ENCODE measurements around the gene INSC.

Gene INSC

GRCh38 chr11:15196704-15197103, 82.0 kb downstream of the INSC start:
- DNase-seq (no peak), ATAC-seq (no peak)
- H3K4me3 Mint-ChIP-seq, result no peak overlapping the region
- peaks cover 2% of the 10 kb centered on the region for H3K27me3 Mint-ChIP-seq
- H3K36me3 Mint-ChIP-seq (ENCODE audit: low read depth), result no peaks in the 10 kb centered on the region
- no peak overlapping the region for H3K27ac Mint-ChIP-seq
- H3K4me1 Mint-ChIP-seq, result no peaks in the 10 kb centered on the region
- no peaks in the 10 kb centered on the region for H3K9me3 Mint-ChIP-seq

DNA sequence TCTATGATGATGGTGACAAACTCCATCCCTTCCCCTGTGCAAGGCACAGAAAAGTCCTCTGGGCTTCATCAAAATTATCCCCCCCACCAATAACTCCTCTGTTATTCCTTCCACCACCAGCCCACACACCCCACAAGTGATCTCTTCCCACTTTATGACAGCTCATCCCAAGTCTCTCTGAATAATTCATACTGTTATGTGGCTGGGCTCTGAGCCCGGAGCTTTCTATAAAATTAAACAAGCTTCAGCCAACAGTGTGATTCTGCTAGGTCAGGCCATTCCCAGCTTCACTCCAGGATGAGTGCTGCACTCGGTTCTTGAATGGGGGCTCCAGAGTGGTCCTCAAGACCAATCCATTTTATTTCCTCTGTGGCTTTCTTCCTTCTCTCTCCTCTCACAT, 83.0 kb downstream of the INSC start:
- Mint-ChIP-seq H3K4me1 (no peaks in the 10 kb centered on the region), H3K27ac (no peak overlapping the region), H3K4me3 (no peak overlapping the region), H3K27me3 (peaks cover 2% of the 10 kb centered on the region), H3K9me3 (no peaks in the 10 kb centered on the region), H3K36me3 (ENCODE audit: low read depth) (no peaks in the 10 kb centered on the region)
- DNase-seq, result no peak
- ATAC-seq, result no peak

DNA sequence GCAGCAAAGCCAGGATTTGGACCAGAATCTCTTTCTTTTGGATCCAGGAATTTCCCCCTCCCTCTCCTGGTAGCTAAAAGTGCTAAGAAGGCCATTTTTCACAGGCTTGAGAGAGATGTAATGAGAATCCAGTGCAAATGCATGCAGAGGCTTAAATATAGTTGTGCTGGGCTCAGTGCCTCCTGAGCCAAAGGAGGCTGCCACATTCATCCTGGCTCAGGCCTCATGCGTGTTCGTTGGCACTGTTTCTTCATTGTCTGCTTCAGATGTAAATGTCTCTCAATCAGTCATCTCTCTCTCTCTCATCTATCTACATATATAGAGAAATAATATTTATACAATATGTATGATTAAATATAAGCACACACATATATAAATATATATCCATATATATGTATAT, 83.6 kb downstream of the INSC start:
- Mint-ChIP-seq H3K9me3 (no peaks in the 10 kb centered on the region), H3K4me3 (no peak overlapping the region), H3K36me3 (ENCODE audit: low read depth) (no peaks in the 10 kb centered on the region), H3K27me3 (peaks cover 2% of the 10 kb centered on the region), H3K4me1 (no peaks in the 10 kb centered on the region), H3K27ac (no peak overlapping the region)
- ATAC-seq (no peak), DNase-seq (no peak)

GRCh38 chr11:15199693-15200092, 85.0 kb downstream of the INSC start:
- H3K4me1 Mint-ChIP-seq, result no peaks in the 10 kb centered on the region
- H3K9me3 Mint-ChIP-seq, result no peaks in the 10 kb centered on the region

GRCh38 chr11:15200696-15201095, 86.0 kb downstream of the INSC start:
- Mint-ChIP-seq H3K4me1 (no peaks in the 10 kb centered on the region), H3K27ac (no peak overlapping the region), H3K4me3 (no peak overlapping the region), H3K36me3 (ENCODE audit: low read depth) (no peaks in the 10 kb centered on the region), H3K27me3 (peaks cover 2% of the 10 kb centered on the region), H3K9me3 (no peaks in the 10 kb centered on the region)
- ATAC-seq (no peak), DNase-seq (no peak)

More at GRCh38 chr11:15199693-15200092, 85.0 kb downstream of the INSC start:
- H3K27me3 Mint-ChIP-seq, result peaks cover 2% of the 10 kb centered on the region
- H3K4me3 Mint-ChIP-seq, result no peak overlapping the region
- DNase-seq (no peak), ATAC-seq (no peak)
- no peaks in the 10 kb centered on the region for H3K36me3 Mint-ChIP-seq (ENCODE audit: low read depth)
- H3K27ac Mint-ChIP-seq, result no peak overlapping the region

- Mint-ChIP-seq H3K9me3 (no peaks in the 10 kb centered on the region), H3K36me3 (ENCODE audit: low read depth) (no peaks in the 10 kb centered on the region), H3K4me3 (no peak overlapping the region), H3K27ac (no peak overlapping the region), H3K27me3 (peaks cover 2% of the 10 kb centered on the region), H3K4me1 (no peaks in the 10 kb centered on the region)
- DNase-seq, result no peak
- no peak for ATAC-seq
Observed at GRCh38 chr11:15201586-15201985, 86.9 kb downstream of the INSC start.

DNA sequence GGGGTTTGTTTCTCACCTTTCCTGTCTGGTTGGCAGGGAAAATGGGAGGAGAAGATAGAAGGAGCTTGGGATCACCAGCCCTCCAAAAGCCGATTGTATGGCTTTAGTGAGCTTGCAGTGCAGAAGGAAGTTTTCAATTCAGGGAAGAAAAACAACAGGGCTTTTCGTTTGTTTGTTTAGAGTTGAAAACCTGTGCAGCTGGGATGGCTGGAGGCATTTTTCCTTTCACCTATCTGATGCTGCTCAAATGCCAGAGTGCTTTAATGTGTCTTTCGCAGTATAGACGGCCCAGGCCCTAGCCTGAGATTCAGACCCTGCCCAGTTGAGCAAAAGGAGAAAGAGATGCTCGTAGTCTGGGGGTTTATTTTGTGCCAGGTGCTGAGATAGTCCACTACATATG, 87.9 kb downstream of the INSC start:
- Mint-ChIP-seq H3K27ac (no peak overlapping the region), H3K27me3 (peaks cover 2% of the 10 kb centered on the region), H3K36me3 (ENCODE audit: low read depth) (no peaks in the 10 kb centered on the region), H3K9me3 (no peaks in the 10 kb centered on the region), H3K4me3 (no peak overlapping the region), H3K4me1 (no peaks in the 10 kb centered on the region)
- no peak for DNase-seq
- ATAC-seq, result no peak

- no peaks in the 10 kb centered on the region for H3K36me3 Mint-ChIP-seq (ENCODE audit: low read depth)
- no peaks in the 10 kb centered on the region for H3K4me1 Mint-ChIP-seq
- ATAC-seq, result no peak
- H3K27me3 Mint-ChIP-seq, result peaks cover 2% of the 10 kb centered on the region
- no peak overlapping the region for H3K4me3 Mint-ChIP-seq
- DNase-seq, result no peak
- no peaks in the 10 kb centered on the region for H3K9me3 Mint-ChIP-seq
- H3K27ac Mint-ChIP-seq, result no peak overlapping the region
Observed at GRCh38 chr11:15204711-15205110, 90.0 kb downstream of the INSC start.

DNA sequence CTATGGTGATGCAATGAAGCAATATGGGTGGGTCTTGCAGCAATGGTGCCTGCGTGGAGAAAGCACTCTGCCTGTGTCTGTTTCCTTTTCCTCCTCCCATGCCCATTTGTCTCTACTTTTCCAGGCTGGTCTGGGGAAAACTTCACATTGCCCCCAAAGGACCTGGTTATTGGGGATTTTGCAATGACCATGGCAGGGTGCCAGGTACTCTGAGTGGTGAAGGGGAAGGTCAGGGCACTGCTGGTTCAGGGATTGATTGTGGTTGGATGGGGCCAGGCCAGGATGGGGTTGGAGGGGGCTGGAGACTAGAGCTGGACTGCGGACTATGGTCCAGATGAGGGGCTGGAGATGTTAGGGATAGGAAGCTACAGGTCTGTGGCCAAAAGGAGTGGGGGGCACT, 92.1 kb downstream of the INSC start:
- Mint-ChIP-seq H3K9me3 (no peaks in the 10 kb centered on the region), H3K4me1 (no peaks in the 10 kb centered on the region), H3K36me3 (ENCODE audit: low read depth) (no peaks in the 10 kb centered on the region), H3K4me3 (no peak overlapping the region), H3K27ac (no peak overlapping the region), H3K27me3 (no peaks in the 10 kb centered on the region)
- no peak for ATAC-seq
- DNase-seq, result no peak

DNA sequence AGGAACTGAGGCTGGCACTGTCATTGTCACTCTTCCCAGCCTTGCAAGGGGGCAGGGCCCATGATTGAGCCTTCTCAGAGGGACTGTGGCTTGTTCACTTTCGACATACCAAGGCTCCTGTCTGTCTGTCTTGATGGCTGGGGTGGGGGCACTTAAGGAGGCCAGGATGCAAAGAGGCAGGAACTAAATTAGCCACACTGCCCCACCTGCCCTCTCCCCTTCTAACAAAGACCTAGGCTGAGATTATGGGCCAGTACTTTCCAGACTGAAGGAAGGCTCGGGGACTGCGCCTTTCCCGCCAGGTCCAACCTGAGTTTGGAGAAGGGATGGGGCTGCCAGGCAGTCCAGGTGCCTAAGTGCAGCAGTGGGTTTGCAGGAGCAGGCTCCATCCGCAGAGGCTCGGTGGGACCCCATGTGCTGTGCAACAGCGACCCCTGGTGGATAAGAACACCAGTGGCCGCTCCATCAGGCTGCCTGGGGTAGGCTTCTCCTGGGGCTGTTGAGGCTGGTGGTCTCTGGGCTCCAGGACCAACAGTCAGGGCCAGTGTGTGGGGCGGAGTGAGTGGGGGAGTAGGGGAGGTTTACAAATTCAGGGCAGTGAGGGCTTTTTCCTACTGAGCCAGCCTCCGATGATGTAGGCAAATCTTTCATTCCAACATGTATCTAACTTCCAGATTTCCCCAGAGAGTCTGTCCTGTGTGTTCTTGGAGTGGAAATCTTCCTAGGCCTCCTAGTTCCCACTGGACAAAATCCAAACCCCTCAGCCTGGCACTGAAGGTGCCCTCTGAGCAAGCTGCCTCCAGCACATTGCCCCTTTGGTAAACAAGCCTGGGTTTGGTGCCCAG, 93.9 kb downstream of the INSC start:
- Mint-ChIP-seq H3K4me3 (no peak overlapping the region), H3K36me3 (ENCODE audit: low read depth) (no peaks in the 10 kb centered on the region), H3K27me3 (no peaks in the 10 kb centered on the region), H3K9me3 (no peaks in the 10 kb centered on the region), H3K4me1 (no peaks in the 10 kb centered on the region), H3K27ac (no peak overlapping the region)
- DNase-seq (peak; percentile 81), ATAC-seq (peak; percentile 85)

DNA sequence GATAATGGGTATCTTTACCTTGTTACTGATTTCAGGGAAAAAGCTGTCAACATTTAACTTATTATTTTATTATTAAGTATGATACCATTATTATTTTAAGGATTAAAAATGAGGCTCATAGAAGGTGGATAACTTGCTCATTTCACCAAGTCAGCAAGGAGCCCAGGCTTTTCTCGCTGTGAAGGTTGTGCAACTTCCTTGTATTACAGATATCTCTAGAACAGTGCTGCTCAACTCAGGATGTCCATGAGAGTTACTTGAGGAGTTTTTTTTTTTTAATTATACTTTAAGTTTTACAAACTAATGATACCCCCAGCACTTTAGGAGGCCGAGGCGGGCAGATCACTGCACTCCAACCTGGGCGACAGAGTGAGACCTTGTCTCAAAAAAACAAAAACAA, 98.2 kb downstream of the INSC start:
- H3K4me3 Mint-ChIP-seq, result no peak overlapping the region
- DNase-seq, result no peak
- H3K4me1 Mint-ChIP-seq, result no peaks in the 10 kb centered on the region
- no peaks in the 10 kb centered on the region for H3K9me3 Mint-ChIP-seq
- no peak overlapping the region for H3K27ac Mint-ChIP-seq
- H3K36me3 Mint-ChIP-seq (ENCODE audit: low read depth), result no peaks in the 10 kb centered on the region
- no peak for ATAC-seq
- H3K27me3 Mint-ChIP-seq, result no peaks in the 10 kb centered on the region

- no peaks in the 10 kb centered on the region for H3K27me3 Mint-ChIP-seq
- H3K4me3 Mint-ChIP-seq, result no peak overlapping the region
- H3K36me3 Mint-ChIP-seq (ENCODE audit: low read depth), result no peaks in the 10 kb centered on the region
- no peaks in the 10 kb centered on the region for H3K9me3 Mint-ChIP-seq
- DNase-seq, result no peak
- no peak overlapping the region for H3K27ac Mint-ChIP-seq
- ATAC-seq, result no peak
- no peaks in the 10 kb centered on the region for H3K4me1 Mint-ChIP-seq
Observed at GRCh38 chr11:15213471-15214231, 98.9 kb downstream of the INSC start.

DNA sequence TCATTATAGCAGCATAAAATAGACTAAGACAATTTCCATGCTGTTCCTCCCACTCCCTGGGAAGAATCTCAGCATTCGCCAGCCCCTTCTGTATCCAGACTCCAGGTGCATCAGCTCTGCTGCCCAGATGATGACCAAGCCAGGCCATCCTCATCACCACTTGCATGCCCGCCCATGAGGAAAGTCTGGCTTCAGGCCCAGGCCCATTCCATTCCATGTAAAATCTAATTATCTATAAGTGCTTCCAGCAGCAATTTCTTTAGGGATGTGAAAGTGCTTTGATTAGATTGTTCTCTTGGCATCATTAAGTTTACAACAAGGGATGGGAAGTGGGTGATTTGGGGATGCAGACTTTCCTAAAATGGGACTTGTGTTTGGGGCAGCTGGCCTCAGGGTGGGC, 100.3 kb downstream of the INSC start:
- Mint-ChIP-seq H3K27ac (no peak overlapping the region), H3K9me3 (no peaks in the 10 kb centered on the region), H3K27me3 (no peaks in the 10 kb centered on the region), H3K36me3 (ENCODE audit: low read depth) (no peaks in the 10 kb centered on the region), H3K4me3 (no peak overlapping the region), H3K4me1 (no peaks in the 10 kb centered on the region)
- DNase-seq (no peak), ATAC-seq (no peak)

- no peak for DNase-seq
- ATAC-seq, result no peak
- H3K27ac Mint-ChIP-seq, result no peak overlapping the region
- no peaks in the 10 kb centered on the region for H3K27me3 Mint-ChIP-seq
- H3K9me3 Mint-ChIP-seq, result no peaks in the 10 kb centered on the region
- H3K4me1 Mint-ChIP-seq, result no peaks in the 10 kb centered on the region
- H3K36me3 Mint-ChIP-seq (ENCODE audit: low read depth), result no peaks in the 10 kb centered on the region
- no peak overlapping the region for H3K4me3 Mint-ChIP-seq
Observed at GRCh38 chr11:15216678-15217077, 102.0 kb downstream of the INSC start.

DNA sequence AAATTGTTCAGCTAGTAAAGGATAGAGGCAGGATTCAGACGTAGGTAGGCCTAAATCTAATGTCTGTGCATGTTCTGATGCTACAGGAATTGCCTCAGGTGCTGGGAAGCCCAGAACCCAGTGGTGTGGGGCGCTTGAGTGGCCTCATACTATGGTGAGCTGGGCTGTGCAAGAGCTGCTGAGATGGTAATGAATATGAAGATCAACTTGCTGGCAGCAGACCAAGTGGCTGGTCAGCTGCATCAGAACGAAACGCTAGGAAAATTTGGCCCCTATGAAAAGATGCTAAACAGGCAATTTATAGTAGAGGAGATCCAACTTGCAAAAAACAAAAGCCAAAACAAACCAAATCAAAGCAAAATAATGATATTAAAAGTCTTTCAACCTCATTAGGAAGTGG, 102.7 kb downstream of the INSC start:
- no peaks in the 10 kb centered on the region for H3K4me1 Mint-ChIP-seq
- H3K9me3 Mint-ChIP-seq, result no peaks in the 10 kb centered on the region
- H3K27me3 Mint-ChIP-seq, result no peaks in the 10 kb centered on the region
- no peaks in the 10 kb centered on the region for H3K36me3 Mint-ChIP-seq (ENCODE audit: low read depth)
- DNase-seq (no peak), ATAC-seq (no peak)
- no peak overlapping the region for H3K27ac Mint-ChIP-seq
- H3K4me3 Mint-ChIP-seq, result no peak overlapping the region
